Forelimb muscle (tissue), 1 donor: ENCODE results near the gene LDLRAD2. TPM values are rescaled to one million over a fixed set of nuclear protein-coding genes. Genes with fewer than 3 reads are reported as not detected.
"Not testable (repeated sequence)": the region's sequence is repeated elsewhere in the genome, so short reads cannot be mapped to it uniquely, and the experiment has no call there.

Experiments used
- DNase-seq: peaks from one replicate; pipeline ENCODE4 v3.0.0-alpha.2; 2013; ENCODE audit warnings: low read depth
- polyA plus RNA-seq: library from polyadenylated mRNA; unstranded; fragments of 120-200 nt; gene quantifications from one replicate; pipeline ENCODE4 v1.2.1, GENCODE V29; 2013; ENCODE audit not compliant: insufficient read length

Gene LDLRAD2
- polyA plus RNA-seq, 1 donor: 4.3 TPM

GRCh38 chr1:21823980-21824702 is 12.1 kb downstream of the LDLRAD2 start:
- no peak for DNase-seq

GRCh38 chr1:21824926-21825325 is 12.9 kb downstream of the LDLRAD2 start:
- DNase-seq: no peak

GRCh38 chr1:21825393-21825792 is 13.3 kb downstream of the LDLRAD2 start:
- no peak for DNase-seq

GRCh38 chr1:21826694-21827093 is 14.6 kb downstream of the LDLRAD2 start:
- not testable (repeated sequence) for DNase-seq

- no peak for DNase-seq
These were observed 15.1 kb downstream of the LDLRAD2 start for GRCh38 chr1:21827141-21827679.

- DNase-seq: no peak
These were observed 16.0 kb downstream of the LDLRAD2 start for GRCh38 chr1:21828075-21828474.

- no peak for DNase-seq
These were observed 16.6 kb downstream of the LDLRAD2 start for GRCh38 chr1:21828506-21829210.

- DNase-seq: no peak
These were observed 17.2 kb downstream of the LDLRAD2 start for GRCh38 chr1:21829294-21829693.

- DNase-seq: no peak
These were observed 18.9 kb downstream of the LDLRAD2 start for GRCh38 chr1:21830792-21831453.

- no peak for DNase-seq
These were observed 19.4 kb downstream of the LDLRAD2 start for GRCh38 chr1:21831454-21831970.

- DNase-seq: no peak
These were observed 21.4 kb downstream of the LDLRAD2 start for GRCh38 chr1:21833392-21833976.

GRCh38 chr1:21834094-21834493 is 22.0 kb downstream of the LDLRAD2 start:
- no peak for DNase-seq

- no peak for DNase-seq
These were observed 22.6 kb downstream of the LDLRAD2 start for GRCh38 chr1:21834666-21835065.

- DNase-seq: no peak
These were observed 23.9 kb downstream of the LDLRAD2 start for GRCh38 chr1:21836010-21836409.

GRCh38 chr1:21836729-21837128 is 24.7 kb downstream of the LDLRAD2 start:
- no peak for DNase-seq

GRCh38 chr1:21837476-21837875 is 25.4 kb downstream of the LDLRAD2 start:
- no peak for DNase-seq

GRCh38 chr1:21838359-21839157 is 26.5 kb downstream of the LDLRAD2 start:
- DNase-seq: no peak

GRCh38 chr1:21839337-21840037 is 27.4 kb downstream of the LDLRAD2 start:
- no peak for DNase-seq

GRCh38 chr1:21840981-21841380 is 28.9 kb downstream of the LDLRAD2 start:
- no peak for DNase-seq

GRCh38 chr1:21841852-21842466 is 29.9 kb downstream of the LDLRAD2 start:
- DNase-seq: no peak
